GM10266 (cell line): Measurements from ENCODE around the gene BHLHE23.

Experiments
- DNase-seq: peaks from one replicate; pipeline ENCODE4 v3.0.0; 2012; ENCODE audit errors: extremely low spot score
- CTCF ChIP-seq: IDR thresholded peaks from 2 replicates; pipeline ENCODE4 v1.5.1; 2012; ENCODE audit warnings: mild to moderate bottlenecking, low read depth; ENCODE audit not compliant: control insufficient read depth, insufficient read depth; ENCODE audit errors: missing control alignments

The BHLHE23 gene

GRCh38 chr20:62998449-62998848, 8.3 kb downstream of the BHLHE23 start:
- TF ChIP-seq CTCF = no peak
- no peak for DNase-seq

GRCh38 chr20:62997417-62998035, 9.2 kb downstream of the BHLHE23 start:
- no peak for TF ChIP-seq CTCF
- no peak for DNase-seq

DNA sequence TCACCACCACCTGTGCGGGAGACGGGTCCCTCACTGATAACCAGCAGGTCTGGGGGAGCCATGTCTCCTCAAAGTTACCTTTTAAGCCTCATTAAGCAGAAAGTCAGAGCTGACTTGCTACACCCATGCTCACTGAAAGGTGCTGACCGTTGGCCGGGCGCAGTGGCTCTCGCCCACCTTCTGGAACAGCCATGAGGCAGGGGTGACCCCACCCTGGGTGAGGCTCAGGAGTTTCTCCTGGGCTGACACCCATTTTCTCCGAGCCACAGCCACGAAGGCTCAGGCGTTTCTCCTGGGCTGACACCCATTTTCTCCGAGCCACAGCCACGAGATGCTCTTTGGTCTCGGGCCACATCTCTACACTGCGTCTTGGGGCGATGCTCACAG, 10.2 kb downstream of the BHLHE23 start:
- DNase-seq = no peak
- no peak for TF ChIP-seq CTCF

DNA sequence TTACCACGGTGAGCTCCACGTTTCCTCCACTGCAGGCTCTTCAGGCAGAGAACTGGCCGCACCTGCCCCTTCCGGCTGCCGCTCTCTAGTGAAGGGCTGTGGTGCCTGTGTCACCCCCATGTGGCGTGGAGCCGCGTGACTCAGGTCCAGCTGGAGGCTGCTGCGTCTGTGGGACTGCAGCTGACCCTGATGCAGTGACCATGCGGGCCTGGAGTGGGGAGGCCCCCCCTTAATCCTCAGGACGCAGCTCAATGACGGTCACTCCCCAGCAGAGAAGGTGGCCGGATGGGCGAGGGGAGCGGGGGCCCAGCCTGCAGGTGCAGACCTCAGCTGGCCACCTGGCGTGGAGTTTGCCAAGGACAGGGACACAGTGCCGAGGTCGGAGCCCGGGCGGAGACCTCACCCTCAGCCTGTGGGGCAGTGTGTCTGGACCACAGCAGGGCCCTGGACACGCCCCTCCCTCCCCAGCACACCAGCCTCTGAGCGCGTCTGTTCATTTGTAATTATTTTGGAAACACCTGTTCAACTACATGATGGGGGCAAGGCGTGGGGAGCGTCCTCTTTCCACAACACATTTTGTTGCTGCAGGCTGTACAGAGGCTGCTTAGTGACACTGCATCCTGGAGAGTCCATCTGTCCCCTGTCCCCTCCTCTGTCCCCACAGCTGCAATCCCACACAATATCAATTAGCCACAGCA, 10.7 kb downstream of the BHLHE23 start:
- DNase-seq = no peak
- TF ChIP-seq CTCF = no peak

DNA sequence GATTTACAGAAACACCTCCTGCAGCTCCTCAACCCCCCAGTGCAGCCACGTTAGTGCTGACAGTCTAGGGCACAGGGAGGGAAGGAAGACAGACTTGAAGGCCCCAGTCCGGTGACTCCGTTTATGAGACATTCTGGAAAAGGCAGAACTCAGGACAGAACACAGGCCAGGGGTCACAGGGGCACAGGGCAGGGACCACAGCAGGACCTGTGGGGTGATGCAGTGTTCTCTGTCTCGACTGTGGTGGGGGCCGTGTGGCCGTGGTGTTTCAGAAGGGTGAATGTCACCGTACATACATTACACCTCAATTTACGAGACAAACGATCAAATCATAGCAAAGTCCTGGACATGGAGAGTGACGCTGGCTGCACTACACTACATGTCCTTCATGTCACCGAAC, 11.3 kb downstream of the BHLHE23 start:
- DNase-seq = no peak
- TF ChIP-seq CTCF = no peak

GRCh38 chr20:62994869-62995281, 11.9 kb downstream of the BHLHE23 start:
- no peak for TF ChIP-seq CTCF
- DNase-seq = no peak

DNA sequence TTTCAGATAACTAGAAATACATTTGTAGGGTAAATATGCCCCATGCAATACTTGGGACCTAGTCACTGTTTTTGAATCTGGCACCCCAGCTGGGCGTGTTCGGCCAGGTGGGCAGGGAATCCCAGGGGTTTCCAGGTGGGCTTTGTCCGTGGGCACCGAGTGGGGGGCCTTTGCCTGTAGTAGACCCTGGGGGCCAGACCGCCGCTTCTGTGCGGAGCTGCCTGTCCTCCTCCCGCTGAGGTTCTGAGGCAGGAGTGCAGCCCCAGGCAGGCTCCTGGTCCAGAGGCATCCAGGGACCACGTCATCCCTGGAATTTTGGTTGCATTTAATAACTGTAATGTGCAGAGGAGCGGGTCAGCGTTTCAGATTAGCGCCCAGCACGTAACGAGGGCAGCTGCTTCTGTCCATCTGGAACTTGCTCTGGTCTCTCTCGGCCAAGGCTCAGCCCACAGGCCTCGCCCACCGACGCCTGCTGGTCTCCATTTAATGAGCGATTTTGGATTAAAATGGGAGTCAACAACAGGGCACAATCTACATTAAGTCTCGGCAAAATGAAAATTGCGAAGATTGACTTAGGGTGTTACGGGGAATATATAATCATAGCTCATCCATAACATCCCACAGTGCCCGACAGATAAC, 12.8 kb downstream of the BHLHE23 start:
- no peak for DNase-seq
- TF ChIP-seq CTCF = no peak
